GM23248 (cell line): ENCODE results near the gene NPM1. TPM values are rescaled to one million over a fixed set of nuclear protein-coding genes. Genes with fewer than 3 reads are reported as not detected.

Experiments used
- DNase-seq: peaks from one replicate; pipeline ENCODE4 v3.0.0-alpha.2; 2015
- H2AFZ ChIP-seq: fragments of 200-600 bp; sonication (generic); 2 replicates; pipeline ENCODE4 v1.6.1; 2016; ENCODE audit warnings: antibody characterized with exemption
- H3F3A ChIP-seq: fragments of 200-600 bp; sonication (generic); 2 replicates; pipeline ENCODE4 v1.6.1; 2016; ENCODE audit warnings: mild to moderate bottlenecking, antibody characterized with exemption, mixed run types; ENCODE audit not compliant: insufficient read depth
- H3K27ac ChIP-seq: fragments of 200-600 bp; sonication (generic); 2 replicates; pipeline ENCODE4 v1.5.1; 2016; ENCODE audit warnings: mild to moderate bottlenecking
- H3K27me3 ChIP-seq: fragments of 200-600 bp; sonication (generic); replicated peaks from 2 replicates; pipeline ENCODE4 v1.6.1; 2016; ENCODE audit warnings: mild to moderate bottlenecking; ENCODE audit not compliant: insufficient read depth
- H3K36me3 ChIP-seq: fragments of 200-600 bp; sonication (generic); 2 replicates; pipeline ENCODE4 v1.6.1; 2016; ENCODE audit warnings: low read depth, mild to moderate bottlenecking
- H3K4me1 ChIP-seq: fragments of 200-600 bp; sonication (generic); 2 replicates; pipeline ENCODE4 v1.6.1; 2016; ENCODE audit warnings: mild to moderate bottlenecking; ENCODE audit not compliant: insufficient read depth
- H3K4me2 ChIP-seq: fragments of 200-600 bp; sonication (generic); one replicate; pipeline ENCODE4 v1.6.1; 2016; ENCODE audit warnings: mild to moderate bottlenecking; ENCODE audit not compliant: unreplicated experiment
- H3K4me3 ChIP-seq: fragments of 200-600 bp; sonication (generic); 2 replicates; pipeline ENCODE4 v1.5.1; 2016; ENCODE audit warnings: mild to moderate bottlenecking
- H3K79me2 ChIP-seq: fragments of 200-600 bp; sonication (generic); 2 replicates; pipeline ENCODE4 v1.6.1; 2016; ENCODE audit warnings: mild to moderate bottlenecking; ENCODE audit not compliant: insufficient read depth
- H3K9ac ChIP-seq: fragments of 200-600 bp; sonication (generic); 2 replicates; pipeline ENCODE4 v1.6.1; 2016; ENCODE audit warnings: mild to moderate bottlenecking
- H3K9me2 ChIP-seq: fragments of 200-600 bp; sonication (generic); 2 replicates; pipeline ENCODE4 v1.6.1; 2016; ENCODE audit warnings: mixed run types, mild to moderate bottlenecking, moderate library complexity; ENCODE audit not compliant: insufficient read depth
- H3K9me3 ChIP-seq: fragments of 200-600 bp; sonication (generic); one replicate; pipeline ENCODE4 v1.6.1; 2017; ENCODE audit warnings: low read depth
- H4K20me1 ChIP-seq: fragments of 200-600 bp; sonication (generic); 2 replicates; pipeline ENCODE4 v1.6.0; 2016; ENCODE audit not compliant: insufficient read depth
- EZH2 ChIP-seq: fragments of 200-600 bp; sonication (generic); IDR thresholded peaks from 2 replicates; pipeline ENCODE4 v1.6.1; 2018; ENCODE audit warnings: antibody characterized with exemption, mild to moderate bottlenecking; ENCODE audit not compliant: insufficient read depth, poor library complexity, severe bottlenecking
- EZH2phosphoT487 ChIP-seq: fragments of 200-600 bp; sonication (generic); IDR thresholded peaks from 2 replicates; pipeline ENCODE4 v1.6.1; 2018; ENCODE audit warnings: antibody characterized with exemption, moderate library complexity, mild to moderate bottlenecking, low read depth; ENCODE audit not compliant: insufficient read depth
- WGBS, 2 experiments: methylation state at CpG; one replicate each; pipeline ENCODE4 v1.1.6; 2015 to 2017; ENCODE audit warnings: low lambda C conversion rate in 2 of 2, low coverage in 1 of 2; ENCODE audit errors: missing lambda C conversion rate in 2 of 2; 5-methylcytosine and 5-hydroxymethylcytosine counted together
- in situ Hi-C: fragments of 300-500 bp; cut with MboI; formaldehyde crosslinking; loops from 2 replicates; pipeline ENCODE4 v1.15.0; 2020
- polyA plus RNA-seq: library from polyadenylated mRNA; unstranded; fragments of >200 nt; fragmentation: Nextera tagmentation; extraction: Ambion mirVana; gene quantifications from 2 replicates; pipeline ENCODE4 v1.2.1, GENCODE V29; 2016
- total RNA-seq: library from RNA; depleted of rRNA; stranded (reverse); fragments of >200 nt; shearing (Covaris generic); gene quantifications from 2 replicates; pipeline ENCODE4 v1.2.3, GENCODE V29; 2014

The NPM1 gene
- total and polyA plus RNA-seq, 2 experiments from 2014 or later = 584 to 757 TPM

DNA sequence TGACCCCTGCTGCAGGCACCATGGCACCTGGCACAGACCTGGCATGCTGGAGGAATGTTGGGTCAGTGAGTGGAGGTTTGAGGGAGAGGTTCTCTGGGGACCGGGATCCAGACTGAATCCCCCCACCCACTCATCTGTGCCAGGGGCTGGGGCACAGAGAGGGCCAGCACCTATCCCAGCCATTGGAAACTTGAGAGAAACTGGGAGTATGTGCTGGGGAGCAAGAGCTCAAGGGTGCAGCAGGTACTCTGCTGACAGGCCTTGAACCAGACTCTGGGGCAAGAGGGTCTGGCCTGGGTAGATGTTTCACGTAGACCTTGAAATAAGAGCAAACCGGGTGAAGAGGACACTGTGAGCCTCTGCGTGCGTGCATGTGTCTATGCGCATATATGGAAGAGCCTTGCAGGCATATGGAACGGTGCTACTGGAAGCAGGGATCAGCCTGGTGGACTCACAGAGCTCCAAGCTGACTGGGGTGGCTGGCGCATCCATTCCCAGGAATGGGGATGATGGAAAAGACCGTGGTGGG, 40.6 kb downstream of the NPM1 start:
- Histone ChIP-seq H3K27me3 (no peaks in the 10 kb centered on the region), H3K4me2 (no peak overlapping the region), H3K4me3 (no peak overlapping the region), H3K9me3 (no peaks in the 10 kb centered on the region), H3K9me2 (no peaks in the 10 kb centered on the region), H4K20me1 (no peaks in the 10 kb centered on the region), H3K4me1 (no peaks in the 10 kb centered on the region), H3K27ac (no peak overlapping the region), H3K79me2 (no peaks in the 10 kb centered on the region), H3F3A (no peaks in the 10 kb centered on the region), H2AFZ (no peak overlapping the region), H3K36me3 (no peaks in the 10 kb centered on the region), H3K9ac (no peak overlapping the region)
- in situ Hi-C loops = no loop called here
- TF ChIP-seq EZH2 (no peak), EZH2phosphoT487 (no peak)
- no peak for DNase-seq
- 91 to 93% methylated on average over 9 of the region's 9 CpGs for WGBS, 2 experiments

DNA sequence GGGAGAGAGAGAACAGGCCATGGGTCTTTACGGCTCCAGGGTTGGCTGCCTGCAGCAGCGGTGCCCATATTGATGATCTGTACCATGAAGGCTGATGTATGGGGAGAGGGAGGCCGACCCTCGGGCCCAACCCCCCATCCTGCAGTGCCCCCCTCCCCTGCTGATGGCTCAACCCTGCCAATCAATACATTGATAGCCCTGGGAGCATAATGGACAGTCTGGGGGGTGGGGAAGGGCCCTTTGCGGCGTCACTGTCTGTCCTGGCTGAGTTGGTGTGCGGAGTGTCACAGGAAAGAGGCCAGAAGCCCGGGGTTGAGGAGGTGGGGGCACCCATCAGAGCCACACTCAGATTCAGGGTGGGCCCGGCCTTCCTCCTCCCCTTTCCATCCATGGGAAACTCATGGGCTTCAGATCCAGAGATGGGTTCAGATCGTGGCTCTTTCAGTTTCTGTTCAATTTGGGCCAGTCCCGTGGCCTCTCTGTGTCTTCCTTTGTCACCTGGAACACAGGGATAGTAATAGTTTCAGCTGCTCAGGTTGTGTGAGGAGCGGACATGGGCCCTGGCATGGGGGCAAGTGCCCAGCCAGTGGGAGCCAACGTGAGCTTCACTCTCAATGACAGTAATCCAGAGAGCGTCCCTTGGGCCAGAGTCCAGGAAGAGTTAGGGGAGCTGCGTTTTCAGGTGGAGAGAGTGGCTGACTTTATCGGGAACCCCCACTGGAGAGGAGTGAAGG, 41.3 kb downstream of the NPM1 start:
- 85 to 90% methylated on average over 13 to 16 of the region's 16 CpGs for WGBS, 2 experiments
- no peaks in the 10 kb centered on the region for H3F3A ChIP-seq
- no peaks in the 10 kb centered on the region for H3K9me3 ChIP-seq
- no peaks in the 10 kb centered on the region for H3K27me3 ChIP-seq
- no peak for DNase-seq
- no peak overlapping the region for H3K4me2 ChIP-seq
- H3K36me3 ChIP-seq = no peaks in the 10 kb centered on the region
- TF ChIP-seq EZH2 = no peak
- no peak overlapping the region for H2AFZ ChIP-seq
- no peaks in the 10 kb centered on the region for H3K4me1 ChIP-seq
- no peaks in the 10 kb centered on the region for H3K79me2 ChIP-seq
- no peak overlapping the region for H3K27ac ChIP-seq
- in situ Hi-C loops = no loop called here
- H3K4me3 ChIP-seq = no peak overlapping the region
- H4K20me1 ChIP-seq = no peaks in the 10 kb centered on the region
- no peak overlapping the region for H3K9ac ChIP-seq
- H3K9me2 ChIP-seq = no peaks in the 10 kb centered on the region

DNA sequence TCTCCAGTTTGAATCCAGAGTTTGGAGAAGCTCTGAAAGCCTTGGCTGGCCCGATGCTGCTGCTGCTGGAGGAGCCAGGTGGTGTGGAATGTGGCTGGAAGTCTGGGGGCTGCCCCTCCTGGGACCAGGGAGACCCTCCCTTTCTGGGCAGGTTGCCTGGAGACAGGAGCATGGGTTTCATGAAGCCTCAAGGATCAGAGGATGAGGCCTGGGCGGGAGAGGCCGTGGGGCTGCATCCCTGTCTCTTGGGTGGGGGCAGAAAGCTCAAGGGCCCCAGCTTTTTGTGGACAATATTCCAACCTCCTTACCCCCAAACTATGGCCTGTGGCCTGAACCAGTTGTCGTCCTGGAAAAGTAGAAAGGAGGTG, 41.9 kb downstream of the NPM1 start:
- Histone ChIP-seq H3K27me3 (no peaks in the 10 kb centered on the region), H3F3A (no peaks in the 10 kb centered on the region), H2AFZ (no peak overlapping the region), H3K79me2 (no peaks in the 10 kb centered on the region), H3K4me3 (no peak overlapping the region), H3K4me1 (no peaks in the 10 kb centered on the region), H3K36me3 (no peaks in the 10 kb centered on the region), H3K27ac (no peak overlapping the region), H3K4me2 (no peak overlapping the region), H3K9me2 (no peaks in the 10 kb centered on the region), H3K9ac (no peak overlapping the region), H3K9me3 (no peaks in the 10 kb centered on the region), H4K20me1 (no peaks in the 10 kb centered on the region)
- WGBS, 2 experiments = 81 to 89% methylated on average over 4 of the region's 4 CpGs
- no peak for TF ChIP-seq EZH2
- TF ChIP-seq EZH2phosphoT487 = no peak
- in situ Hi-C loops = no loop called here
- DNase-seq = no peak

DNA sequence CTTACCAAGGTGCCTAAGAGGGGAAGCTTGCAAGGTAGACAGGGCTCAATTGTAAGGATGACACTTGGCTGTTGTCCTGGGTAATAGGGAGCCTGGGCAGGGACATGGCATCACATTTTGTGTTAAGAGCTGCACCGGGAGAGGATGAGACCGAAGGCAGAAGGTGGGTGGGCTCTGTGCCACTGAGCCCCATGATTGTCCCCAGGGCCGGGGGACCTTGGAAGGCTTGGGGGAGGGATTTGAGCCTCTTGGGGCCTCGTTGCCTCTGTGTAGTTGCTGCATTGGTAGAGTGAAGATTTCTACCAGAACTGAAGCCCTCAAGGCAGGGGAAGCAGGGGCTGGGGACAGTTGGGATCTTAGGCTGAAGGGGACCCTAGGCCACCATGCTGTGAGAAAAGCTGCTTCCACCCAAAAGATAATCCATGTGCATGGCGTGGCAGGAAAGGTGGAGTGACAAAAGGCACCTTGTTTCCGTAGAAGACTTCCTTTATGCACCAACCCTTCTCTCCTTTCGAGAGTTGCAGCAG, 43.7 kb downstream of the NPM1 start:
- no peaks in the 10 kb centered on the region for H3K9me2 ChIP-seq
- H4K20me1 ChIP-seq = no peaks in the 10 kb centered on the region
- H3K36me3 ChIP-seq = no peaks in the 10 kb centered on the region
- H3F3A ChIP-seq = no peaks in the 10 kb centered on the region
- no peak overlapping the region for H3K9ac ChIP-seq
- no peaks in the 10 kb centered on the region for H3K27me3 ChIP-seq
- no peak overlapping the region for H2AFZ ChIP-seq
- in situ Hi-C loops = no loop called here
- no peak overlapping the region for H3K4me2 ChIP-seq
- TF ChIP-seq EZH2 (no peak), EZH2phosphoT487 (no peak)
- no peak overlapping the region for H3K27ac ChIP-seq
- no peaks in the 10 kb centered on the region for H3K79me2 ChIP-seq
- WGBS, 2 experiments = 80 to 82% methylated on average over 6 to 7 of the region's 7 CpGs
- H3K4me3 ChIP-seq = no peak overlapping the region
- no peaks in the 10 kb centered on the region for H3K4me1 ChIP-seq
- no peaks in the 10 kb centered on the region for H3K9me3 ChIP-seq
- no peak for DNase-seq
